Measurements from ENCODE around the gene CARHSP1. TPM values are rescaled to one million over a fixed set of nuclear protein-coding genes. Genes with fewer than 3 reads are reported as not detected.
"Not testable (repeated sequence)": the region's sequence is repeated elsewhere in the genome, so short reads cannot be mapped to it uniquely, and the experiment has no call there.

Gene CARHSP1
- total RNA-seq, result 157 and 172 TPM in 2 replicates

DNA sequence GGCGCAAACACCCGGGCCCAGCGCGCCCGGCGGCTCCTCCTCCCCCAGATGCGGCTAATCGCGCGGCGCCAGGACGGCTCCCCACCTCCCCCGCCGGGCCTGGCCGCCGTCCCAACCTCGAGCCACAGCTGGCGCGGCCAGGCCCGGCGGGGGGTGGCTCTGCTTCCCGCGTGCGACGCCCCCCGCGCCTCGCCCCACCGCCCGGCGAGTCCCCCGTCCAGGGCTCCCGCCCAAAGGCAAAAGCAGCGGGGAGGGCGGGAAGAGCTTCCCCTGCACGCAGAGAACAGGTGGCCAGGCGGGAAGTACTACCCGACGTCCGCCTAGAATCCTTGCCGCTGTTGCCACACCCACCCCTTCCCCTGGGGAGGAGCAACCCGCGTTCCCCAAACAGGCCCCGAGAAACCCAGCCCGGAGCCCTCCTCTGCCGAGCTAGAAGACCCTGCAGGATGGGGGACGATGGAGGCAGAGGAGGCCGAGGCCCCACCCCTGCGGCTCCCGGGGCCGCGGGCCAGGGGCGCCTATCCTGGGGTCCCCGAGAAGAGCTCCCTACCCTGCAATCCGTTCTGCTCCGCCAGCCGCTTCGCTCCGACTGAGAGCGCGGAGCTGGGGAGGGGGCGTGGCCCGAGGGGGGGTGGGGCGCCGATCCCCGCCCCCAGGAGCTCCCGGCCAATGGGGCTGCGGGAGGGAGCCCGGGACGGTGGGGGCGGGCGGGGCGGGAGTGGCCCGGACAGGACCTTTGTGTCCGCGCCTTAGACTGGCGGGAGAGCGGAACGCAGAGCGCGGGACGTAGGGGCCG is at the start of gene CARHSP1:
Gene CARHSP1, minus strand, starts transcription at position 591 of the 796 bp plus-strand sequence. CDS start 9,678 bp downstream, outside the sequence.
- peak; percentile 92 for DNase-seq

DNA sequence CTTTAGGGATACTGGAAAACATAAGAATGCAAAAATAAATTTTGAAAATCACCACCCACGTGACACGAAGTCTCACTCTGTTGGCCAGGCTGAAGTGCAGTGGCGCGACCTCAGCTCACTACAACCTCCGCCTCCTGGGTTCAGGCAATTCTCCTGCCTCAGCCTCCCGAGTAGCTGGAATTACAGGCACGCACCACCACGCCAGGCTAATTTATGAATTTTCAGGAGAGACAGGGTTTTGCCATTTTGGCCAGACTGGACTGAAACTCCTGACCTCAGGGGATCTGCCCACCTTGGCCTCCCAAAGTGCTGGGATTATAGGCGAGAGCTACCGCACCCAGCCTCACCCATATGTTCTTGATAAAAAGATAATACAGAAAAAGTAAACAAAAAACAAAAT is 48.5 kb upstream of the CARHSP1 start:
- DNase-seq, result not testable (repeated sequence)

DNA sequence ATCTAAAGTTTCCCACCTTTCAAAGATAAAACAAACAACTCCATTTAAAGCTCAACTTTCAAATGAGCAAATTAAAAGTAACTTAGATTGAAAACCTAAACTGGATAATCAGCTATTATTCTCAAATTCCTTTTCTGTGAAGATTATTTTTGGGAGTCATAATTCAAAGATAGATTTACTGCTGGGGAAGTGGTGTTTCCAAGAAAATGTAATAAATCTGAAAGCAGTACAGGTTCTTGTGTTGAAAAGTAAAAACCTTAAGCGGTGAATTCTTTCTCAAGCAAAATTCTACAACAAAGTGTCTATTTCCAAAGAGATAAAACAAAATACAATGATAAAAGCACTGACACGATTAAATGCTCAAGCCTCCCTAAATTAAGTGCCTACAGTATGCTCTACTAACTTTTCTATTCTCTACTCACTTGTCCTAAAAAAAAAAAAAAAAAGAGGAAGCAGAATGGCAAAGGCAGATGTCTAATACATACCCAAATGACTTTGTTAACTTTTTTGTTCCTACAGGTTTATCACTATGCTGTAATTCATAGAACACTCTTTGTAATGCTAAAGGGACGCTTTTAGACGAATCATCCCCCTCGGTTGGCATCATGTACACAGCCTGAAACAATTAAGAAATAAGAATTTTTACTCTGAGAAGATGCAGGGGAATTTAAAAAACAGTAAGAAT is 47.9 kb upstream of the CARHSP1 start:
- no peak for DNase-seq

DNA sequence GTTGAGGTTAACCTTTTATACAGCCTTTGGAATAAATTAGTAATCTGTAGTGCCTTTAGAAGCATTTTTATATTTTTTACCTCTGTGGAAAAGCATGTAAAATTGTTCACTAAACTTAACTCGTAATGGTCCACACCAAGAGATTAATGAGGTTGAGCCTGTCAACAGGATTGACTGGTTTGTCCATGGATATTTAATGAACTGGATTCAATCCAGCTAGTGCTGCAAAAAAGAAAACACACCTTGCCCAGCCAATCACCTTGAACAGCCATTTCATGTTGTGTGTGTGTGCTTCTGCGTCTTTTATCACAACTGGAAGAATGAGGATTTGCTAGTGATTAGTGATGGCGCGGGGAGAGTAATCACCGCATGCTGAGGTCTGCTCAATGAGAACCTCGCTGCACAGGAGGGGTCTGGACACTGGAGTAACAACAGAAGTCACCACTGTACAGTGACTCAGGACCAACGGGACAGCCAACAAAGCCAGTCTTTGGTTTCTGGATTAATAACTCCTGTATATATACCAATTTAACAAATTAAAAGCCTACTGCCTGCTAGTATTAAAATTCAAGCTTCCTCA is 47.0 kb upstream of the CARHSP1 start:
- no peak for DNase-seq

DNA sequence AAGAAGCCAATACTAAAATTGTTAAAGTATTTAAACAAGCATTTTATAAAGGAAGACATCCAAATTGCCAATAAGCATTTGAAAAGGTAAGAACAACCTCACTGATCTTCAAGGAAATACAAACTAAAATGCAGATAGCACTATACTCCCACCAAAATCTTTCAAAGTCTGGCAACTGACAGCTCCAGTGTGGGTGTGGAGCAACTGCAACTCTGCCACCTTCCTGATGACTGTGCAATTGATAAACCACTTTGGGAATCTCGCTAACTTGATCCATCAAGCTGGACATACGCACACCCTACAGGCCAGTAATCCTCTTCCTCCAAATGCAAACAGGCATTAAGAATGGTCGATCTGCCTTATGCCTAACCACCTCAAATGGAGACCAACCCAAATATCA is 45.3 kb upstream of the CARHSP1 start:
- DNase-seq, result no peak

DNA sequence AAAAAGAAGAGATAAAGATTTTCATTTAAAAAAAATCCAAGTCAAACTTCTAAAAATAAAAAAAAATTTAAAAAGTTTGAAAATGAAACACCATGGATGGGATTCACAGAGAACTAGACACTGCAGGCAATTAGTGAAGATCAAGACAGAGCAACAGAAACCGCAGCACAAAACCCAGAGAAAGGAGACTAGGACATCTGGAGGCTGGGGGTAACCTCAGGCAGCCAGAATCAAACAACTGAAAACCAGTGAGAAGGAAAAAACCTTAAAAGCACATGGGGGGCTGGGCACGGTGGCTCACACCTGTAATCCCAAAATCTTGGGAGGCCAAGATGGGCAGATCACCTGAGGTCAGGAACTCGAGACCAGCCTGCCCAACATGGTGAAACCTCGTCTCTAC is 44.0 kb upstream of the CARHSP1 start:
- no peak for DNase-seq

DNA sequence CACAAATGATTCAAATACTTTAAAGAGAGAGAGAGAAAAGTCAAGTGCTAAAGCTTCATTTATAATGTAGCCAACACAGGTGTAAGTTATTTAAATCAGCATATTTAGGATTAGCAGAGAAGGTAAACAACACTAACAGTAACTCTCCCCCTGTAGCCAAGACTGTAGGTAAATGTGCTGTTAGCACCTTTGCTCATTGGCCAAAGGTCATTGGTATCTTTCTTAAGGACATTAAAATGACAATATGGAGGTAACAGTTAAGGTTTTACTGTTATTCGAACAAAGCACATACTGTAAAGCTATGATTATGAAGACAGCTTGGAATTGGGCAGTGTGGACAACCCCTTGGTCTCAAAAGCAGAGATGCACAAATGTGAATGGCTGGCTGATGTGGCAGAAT is 42.0 kb upstream of the CARHSP1 start:
- no peak for DNase-seq

DNA sequence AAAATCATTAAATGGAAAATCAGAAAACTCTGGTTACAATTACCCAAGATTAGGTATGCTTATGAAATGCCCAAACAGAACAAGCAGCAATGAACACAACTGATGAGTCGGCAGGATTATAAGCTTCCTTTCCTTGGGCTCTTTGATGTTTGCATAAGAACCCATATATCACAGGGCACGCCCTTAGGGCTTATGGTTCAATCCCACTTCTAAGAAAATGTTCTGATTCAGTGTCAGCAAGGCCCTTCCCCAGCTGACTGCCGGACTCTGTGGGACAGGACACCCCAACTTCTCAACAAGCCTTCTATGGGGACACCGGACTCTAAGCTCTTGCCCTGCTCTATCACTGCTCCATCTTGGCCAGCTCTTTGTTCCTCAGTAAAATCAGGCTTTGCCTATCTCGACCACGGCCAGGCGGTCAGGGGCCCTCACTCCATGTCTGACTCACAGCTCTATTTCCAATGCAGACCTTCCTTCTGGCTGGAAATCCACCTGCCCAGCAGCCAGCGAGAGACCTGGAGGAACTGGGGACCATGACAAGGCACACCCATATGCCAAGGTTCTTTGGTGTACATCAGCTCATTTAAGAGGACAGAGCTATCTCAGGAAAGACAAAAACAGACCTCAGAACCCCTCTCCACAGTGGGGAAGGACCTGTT is 40.1 kb upstream of the CARHSP1 start:
- no peak for DNase-seq

DNA sequence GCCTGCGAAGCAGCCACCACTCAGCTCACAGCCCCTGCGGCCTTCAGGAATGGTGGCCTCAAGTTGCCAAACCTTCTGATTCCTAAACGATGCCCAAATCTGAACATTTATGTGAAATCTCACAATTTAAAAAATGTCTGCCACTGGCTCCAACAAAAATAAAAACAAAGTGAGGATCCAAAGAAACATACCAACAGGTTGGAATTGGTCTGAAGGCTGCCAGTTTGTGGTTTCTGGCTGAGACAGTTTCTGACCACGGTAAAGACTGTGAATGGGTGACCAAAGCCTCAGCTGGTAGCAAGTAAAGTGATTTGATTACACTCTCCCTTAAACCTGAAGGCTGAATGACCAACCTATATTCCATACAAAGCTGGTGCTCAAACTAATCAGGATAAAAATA is 38.3 kb upstream of the CARHSP1 start:
- no peak for DNase-seq

DNA sequence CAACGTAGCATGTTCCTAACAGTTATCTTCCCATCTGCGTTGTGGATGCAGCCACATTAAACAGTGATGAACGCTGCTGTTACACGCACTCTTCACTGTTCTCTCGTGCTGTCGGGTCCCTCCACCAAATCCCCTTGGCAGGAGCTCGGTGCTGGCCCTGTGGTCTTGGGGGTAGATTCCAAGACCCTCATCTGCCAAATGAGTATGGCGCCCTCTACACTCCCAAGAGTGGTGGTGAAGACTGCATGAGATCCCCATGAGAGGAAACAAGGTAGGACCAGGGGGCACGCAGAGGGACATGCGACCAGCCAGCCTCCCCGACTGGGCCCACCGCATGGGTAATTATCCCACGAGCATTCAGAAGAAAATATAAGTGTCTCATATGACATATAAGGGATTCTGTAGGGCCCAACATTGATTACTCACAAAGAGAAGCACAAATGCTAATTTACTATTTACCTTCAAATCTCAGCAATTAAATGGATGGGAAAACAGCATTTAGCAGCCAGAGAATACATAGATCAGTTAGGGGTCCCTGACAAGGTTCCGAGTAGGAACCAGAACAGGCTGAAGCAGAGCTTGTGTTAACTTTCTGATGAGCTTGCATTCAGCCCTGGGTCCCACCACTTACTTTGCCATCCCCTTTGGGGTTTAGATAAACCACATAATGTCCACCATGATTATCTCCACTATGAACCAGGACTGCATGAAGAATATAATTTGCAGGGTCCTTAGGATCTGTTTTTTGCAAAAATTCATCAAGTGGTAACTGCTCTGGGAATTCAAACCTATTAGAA is 37.2 kb upstream of the CARHSP1 start:
- DNase-seq, result peak; percentile 18

DNA sequence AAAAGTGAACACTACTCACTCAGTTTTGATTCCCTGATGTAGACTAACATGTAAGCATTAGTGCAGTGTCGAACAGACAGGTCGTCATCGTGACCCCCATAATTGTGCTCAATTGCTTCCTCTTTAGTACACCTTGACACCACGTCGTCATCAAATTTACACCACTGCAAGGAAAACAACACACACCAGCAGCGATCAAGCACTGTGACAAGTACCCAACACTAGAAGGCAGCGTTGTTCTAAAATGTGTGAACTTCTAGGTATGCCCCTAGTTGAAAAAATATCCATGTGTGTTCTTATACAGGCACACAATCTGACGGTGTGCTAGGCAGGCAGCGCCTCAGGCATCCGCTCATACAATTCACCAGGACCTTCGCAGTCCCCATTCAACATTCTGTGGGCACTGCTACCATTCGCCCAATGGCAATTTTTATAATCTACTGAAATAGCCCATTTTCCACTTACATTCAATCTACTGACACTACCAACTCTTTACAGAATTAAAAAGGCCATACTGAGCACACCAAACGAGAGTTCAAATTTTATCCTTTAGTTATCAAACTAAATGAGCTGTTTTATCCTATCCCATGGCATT is 36.5 kb upstream of the CARHSP1 start:
- peak; percentile 65 for DNase-seq

DNA sequence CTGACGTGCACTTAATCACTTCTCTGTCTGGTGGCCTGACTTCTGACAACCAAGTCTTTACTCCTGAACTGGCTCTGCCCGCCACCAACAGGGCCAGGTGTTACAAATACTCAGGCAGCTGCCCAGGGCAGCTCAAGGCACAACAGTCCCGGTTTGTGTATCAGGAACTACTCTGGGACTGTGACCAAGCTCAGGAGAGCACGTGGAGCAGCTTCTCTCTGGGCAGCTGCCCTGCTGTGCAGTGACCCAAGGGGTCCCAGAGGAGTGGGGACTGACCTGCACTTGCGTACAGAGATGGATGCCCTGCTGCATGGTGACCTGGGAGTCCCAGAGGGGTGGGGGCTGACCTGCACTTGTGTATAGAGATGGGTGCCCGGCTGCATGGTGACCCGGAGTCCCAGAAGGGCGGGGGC is 35.2 kb upstream of the CARHSP1 start:
- no peak for DNase-seq

DNA sequence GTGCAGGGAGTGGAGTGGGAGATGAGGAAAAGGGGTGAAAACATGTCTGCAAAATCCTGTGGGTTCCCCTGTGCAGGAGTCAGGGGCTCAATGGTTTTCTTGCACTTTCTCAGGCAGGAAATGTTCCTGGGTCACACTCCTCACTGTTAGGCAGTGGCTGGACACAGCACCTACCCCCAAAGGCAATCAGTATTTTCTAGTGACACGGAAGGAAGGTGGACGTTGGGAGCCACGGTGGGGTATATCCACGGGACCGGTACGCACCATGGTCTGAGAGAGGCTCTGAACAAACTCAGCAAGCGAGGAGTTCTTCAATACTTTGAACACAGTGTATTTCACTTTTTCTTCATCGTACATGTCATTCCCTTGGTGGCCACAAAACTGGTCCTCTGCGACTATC is 34.2 kb upstream of the CARHSP1 start:
- DNase-seq, result no peak

DNA sequence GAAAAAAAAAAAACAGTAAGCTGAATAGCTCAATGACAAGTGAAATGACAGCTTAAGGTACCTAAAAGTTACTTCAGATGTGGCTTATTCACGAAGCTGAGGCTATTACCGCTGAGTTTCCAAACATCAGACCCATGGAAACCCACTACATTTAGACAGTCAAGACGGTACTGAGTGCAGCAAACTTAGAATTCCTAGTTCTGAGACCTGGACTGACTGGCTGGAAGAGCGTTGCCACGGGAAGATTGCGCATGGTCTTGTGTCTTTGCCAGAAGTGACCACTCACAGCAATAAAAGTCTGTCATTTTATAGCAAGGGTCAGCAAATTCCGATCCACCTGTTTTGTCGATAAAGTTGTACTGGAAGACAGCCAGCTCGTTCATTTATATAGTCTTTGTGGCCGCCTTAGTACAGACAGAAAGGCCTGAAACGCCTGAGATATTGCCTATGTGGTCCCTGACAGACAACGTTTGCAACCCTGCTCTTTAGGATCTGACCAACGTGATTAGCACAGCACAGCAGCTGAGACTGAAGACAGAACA is 32.6 kb upstream of the CARHSP1 start:
- no peak for DNase-seq

DNA sequence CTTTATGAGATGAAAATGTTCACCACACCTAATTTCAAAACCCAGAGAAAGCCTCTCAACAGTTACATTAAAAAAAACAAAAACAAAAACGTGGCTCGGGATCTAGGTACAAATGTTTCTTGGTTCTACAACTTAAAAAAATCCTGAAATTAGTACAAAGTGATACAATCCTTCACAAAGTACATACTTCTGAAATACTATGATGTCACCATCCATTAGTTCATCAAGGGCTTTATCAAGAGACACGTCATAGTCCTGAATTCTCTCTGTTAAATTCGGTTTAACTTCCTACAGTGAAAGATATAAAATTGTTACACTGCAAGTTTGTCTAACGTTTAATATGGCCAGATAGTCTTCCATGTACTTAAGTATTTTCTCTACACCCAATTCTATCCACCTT is 31.5 kb upstream of the CARHSP1 start:
- no peak for DNase-seq

DNA sequence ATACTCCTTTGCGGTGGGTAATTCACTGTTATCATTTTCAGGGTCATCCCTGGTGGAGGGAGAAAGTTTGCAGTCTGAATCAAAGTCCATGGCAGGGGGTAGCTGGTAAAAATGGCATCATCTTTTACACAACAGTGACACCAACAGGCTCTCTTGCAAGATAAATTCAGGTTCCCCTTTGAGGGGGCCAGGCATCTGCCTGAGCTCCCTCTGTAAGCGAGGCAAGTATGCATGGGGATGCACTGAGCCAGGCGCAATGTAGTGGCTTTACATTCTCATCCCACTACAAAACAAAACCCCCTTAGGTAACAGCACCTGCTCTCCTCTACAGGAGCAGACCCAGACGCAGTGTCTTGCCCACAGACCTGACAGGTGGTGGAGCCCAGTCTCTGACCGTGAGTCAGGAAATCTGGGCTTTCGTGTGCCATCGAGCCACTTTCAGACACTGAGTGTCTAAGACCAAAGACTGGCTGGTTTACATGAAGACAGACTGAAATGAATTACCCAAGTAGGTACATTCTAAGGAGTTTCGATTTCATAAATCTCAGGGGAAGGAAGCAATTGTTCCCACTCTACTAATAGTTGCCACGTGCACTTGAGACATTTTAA is 31.0 kb upstream of the CARHSP1 start:
- no peak for DNase-seq

DNA sequence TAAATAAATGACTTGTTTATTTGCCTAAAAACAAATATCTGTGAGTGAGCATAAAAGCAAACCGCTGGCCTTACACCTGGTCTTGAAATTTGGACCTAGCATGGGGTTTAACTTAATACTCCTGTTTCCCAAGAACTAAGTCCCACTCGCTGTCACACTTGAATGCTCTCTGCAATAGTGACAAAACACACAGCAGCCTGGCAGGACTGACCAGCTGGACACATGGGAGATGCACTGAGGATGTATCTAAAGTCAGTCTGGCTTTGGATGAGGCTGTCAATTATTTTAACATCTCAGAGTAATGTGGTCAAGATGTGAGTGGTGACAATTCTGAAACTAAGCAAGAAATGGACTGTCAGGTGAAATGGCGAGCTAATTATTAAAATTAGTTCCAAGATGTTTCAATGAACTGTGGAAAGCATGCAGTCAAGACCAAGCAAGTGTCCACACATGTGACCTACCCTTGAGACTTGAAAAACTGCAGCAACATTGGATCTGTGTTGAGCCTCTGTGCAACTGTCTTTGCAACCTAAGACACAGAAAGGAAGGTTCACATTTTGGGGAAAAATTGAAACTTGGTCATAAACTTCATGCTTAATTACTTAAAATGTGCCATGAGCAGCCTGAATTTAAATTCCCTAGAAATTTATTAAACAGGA is 30.0 kb upstream of the CARHSP1 start:
- no peak for DNase-seq

DNA sequence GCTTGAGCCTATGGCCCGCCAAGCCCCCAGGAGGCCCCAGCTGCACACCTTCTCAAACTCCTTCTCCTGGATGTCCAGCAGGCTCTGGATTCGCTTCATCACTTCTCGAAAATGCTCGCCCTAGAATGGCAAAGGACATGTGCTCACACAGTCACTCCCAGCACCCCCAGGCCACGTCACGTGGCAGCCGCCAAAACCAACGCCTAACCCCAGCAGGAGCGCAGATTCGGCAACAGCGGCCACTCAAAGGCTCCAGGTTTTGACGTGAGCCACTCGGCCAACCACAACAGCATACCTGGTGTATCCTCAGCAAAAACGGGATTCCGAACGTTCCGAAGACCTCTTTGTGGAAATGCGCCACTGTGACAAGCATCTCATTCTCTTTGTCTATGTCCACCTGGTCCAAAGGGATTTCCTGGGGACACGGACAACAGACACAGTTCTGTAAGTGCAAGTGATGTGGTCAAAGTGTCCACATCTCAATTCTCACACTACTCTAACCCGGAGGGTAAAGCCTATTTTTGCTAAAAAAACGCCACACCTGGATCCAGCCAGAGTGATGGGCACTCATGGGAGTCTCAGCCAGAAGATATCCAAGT is 26.0 kb upstream of the CARHSP1 start:
- DNase-seq, result no peak

DNA sequence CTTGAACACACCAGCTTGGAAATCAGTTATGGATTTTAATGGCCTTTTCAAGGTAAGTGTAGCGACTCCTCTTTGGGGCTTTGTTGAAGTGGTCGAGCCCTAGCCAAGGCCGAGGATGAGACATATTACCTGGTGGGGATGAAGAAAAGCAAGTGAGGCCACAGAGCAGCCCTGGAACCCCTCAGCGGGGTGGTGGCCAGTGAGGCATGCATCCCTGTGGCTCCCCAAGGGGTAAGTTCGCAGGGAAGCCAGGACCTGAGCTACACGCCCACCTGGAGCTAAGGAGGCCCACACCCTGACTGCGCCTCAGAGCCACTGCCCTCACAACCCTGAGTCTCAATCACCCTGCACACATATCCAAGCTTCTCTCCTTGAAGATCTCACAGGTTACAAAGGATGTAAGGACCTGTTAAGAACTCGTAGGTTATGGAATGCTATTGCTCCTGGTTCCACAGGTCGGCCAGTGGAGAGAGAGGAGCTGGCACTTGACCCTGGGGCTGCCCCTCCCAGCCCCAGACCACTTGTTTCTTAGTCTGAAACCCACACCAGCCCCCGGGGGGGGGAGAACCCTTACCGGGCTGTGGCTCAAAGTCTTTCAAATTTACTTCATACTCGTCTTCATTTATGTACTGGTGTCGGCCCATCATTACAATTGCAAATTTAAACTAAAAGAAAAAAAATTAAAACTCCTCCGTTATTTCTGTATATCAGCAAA is 25.3 kb upstream of the CARHSP1 start:
- no peak for DNase-seq

DNA sequence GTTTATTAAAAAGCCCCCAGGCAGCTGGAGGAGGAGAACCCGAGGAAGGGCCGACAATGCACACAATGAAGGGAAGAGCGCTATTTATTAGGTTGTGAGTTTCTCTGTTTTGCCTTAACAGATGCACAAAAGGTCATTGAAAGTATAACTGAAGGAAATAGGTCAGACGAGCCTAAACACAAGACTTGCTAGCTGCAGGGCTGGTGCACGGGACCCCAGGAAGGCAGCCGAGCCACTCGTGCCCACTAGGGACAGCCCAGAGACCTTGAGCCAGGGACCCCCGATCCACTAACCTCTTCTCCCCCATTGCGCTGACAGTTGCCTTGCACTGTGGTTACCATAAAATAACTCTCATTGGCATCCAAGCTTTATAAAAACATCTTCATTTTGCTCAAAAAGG is 24.6 kb upstream of the CARHSP1 start:
- DNase-seq, result no peak
